B cell (primary cell): ENCODE data around the gene SLC25A43. TPM values are rescaled to one million over a fixed set of nuclear protein-coding genes. Genes with fewer than 3 reads are reported as not detected.

Source experiments
- ATAC-seq: fragments of 200-7000 bp; cut with Tn5 transposase; one replicate; pipeline ENCODE4 v1.10.0; 2021; ENCODE audit warnings: low read depth, mild to moderate bottlenecking, moderate number of reproducible peaks, moderate library complexity
- CTCF ChIA-PET: fragments of 350-600 bp; sonication (Branson Sonifier 250); formaldehyde crosslinking; loops from one replicate; lab custom pipeline; 2021; ENCODE audit warnings: antibody characterized with exemption, inconsistent platforms; lab: Charles Lee
- POLR2A ChIA-PET: fragments of 350-600 bp; sonication (Branson Sonifier 250); formaldehyde crosslinking; loops from one replicate; lab custom pipeline; 2021; ENCODE audit warnings: antibody characterized with exemption; lab: Charles Lee
- DNase-seq: peaks from one replicate; pipeline ENCODE4 v3.0.0; 2013
- H2AFZ ChIP-seq: 2 replicates; pipeline ENCODE4 v1.6.1; 2012; ENCODE audit warnings: mild to moderate bottlenecking, low read depth, low read length; ENCODE audit not compliant: insufficient read depth, poor library complexity, severe bottlenecking
- H3K27ac ChIP-seq, 2 donors: 1 replicate in 1 of 2; 2 replicates in 1 of 2; pipeline ENCODE4 v1.5.1; 2012 to 2013; ENCODE audit warnings: low read length in 2 of 2, mild to moderate bottlenecking in 2 of 2, moderate library complexity in 1 of 2
- H3K27me3 ChIP-seq, 4 experiments: fragments of 200-600 bp in 1 of 4; sonication (generic) in 1 of 4; replicated peaks in 1 of 4; 1 replicate in 2 of 4; 2 replicates in 2 of 4; pipeline versions ENCODE4 v1.6.1 to v1.7.0; 2013 to 2016; ENCODE audit warnings: low read length in 3 of 4, mild to moderate bottlenecking in 2 of 4, mixed read lengths in 1 of 4, moderate library complexity in 1 of 4; ENCODE audit not compliant: insufficient read depth in 4 of 4, control insufficient read depth in 3 of 4; ENCODE audit errors: control extremely low read depth in 1 of 4
- H3K36me3 ChIP-seq, 2 experiments: replicated peaks in 1 of 2; 1 replicate in 1 of 2; 2 replicates in 1 of 2; pipeline versions ENCODE4 v1.6.1 to v1.7.1; 2013; ENCODE audit warnings: low read length in 1 of 2; ENCODE audit not compliant: insufficient read depth in 2 of 2, control insufficient read depth in 1 of 2; ENCODE audit errors: control extremely low read depth in 1 of 2, extremely low read depth in 1 of 2
- H3K4me1 ChIP-seq, 2 donors: fragments of 200-600 bp in 1 of 2; sonication (generic) in 1 of 2; 1 replicate in 1 of 2; 2 replicates in 1 of 2; pipeline versions ENCODE4 v1.5.1 to v1.6.1; 2013 to 2017; ENCODE audit warnings: low read length in 2 of 2; ENCODE audit not compliant: control insufficient read depth in 2 of 2, insufficient read depth in 2 of 2
- H3K4me2 ChIP-seq: replicated peaks from 2 replicates; pipeline ENCODE3; 2012; ENCODE audit warnings: mild to moderate bottlenecking, low read depth, low read length; ENCODE audit not compliant: poor library complexity, severe bottlenecking
- H3K4me3 ChIP-seq, 5 experiments: fragments of 200-600 bp in 1 of 5; sonication (generic) in 1 of 5; 1 replicate in 3 of 5; 2 replicates in 2 of 5; pipeline versions ENCODE4 v1.5.1 to v1.7.0; 2011 to 2016; ENCODE audit warnings: low read length in 4 of 5, mild to moderate bottlenecking in 4 of 5, low read depth in 2 of 5, control low read depth in 1 of 5, moderate library complexity in 1 of 5; ENCODE audit not compliant: insufficient read depth in 1 of 5; ENCODE audit errors: control extremely low read depth in 1 of 5, extremely low read depth in 1 of 5
- H3K79me2 ChIP-seq: fragments of 200-600 bp; sonication (generic); one replicate; pipeline ENCODE4 v1.6.0; 2016; ENCODE audit warnings: low read length; ENCODE audit not compliant: control insufficient read depth, insufficient read depth
- H3K9ac ChIP-seq: fragments of 200-600 bp; sonication (generic); 2 replicates; pipeline ENCODE4 v1.6.1; 2017; ENCODE audit warnings: mild to moderate bottlenecking, low read length, moderate library complexity
- H3K9me3 ChIP-seq, 3 donors: one replicate each; pipeline versions ENCODE4 v1.6.1 to v1.7.1; 2013; ENCODE audit warnings: low read length in 2 of 3; ENCODE audit not compliant: control insufficient read depth in 2 of 3, insufficient read depth in 1 of 3; ENCODE audit errors: control extremely low read depth in 1 of 3
- H4K20me1 ChIP-seq: 2 replicates; pipeline ENCODE4 v1.6.0; 2012; ENCODE audit warnings: mild to moderate bottlenecking, low read length; ENCODE audit not compliant: insufficient read depth, control insufficient read depth, poor library complexity, severe bottlenecking
- H3K27ac Mint-ChIP-seq: one replicate; pipeline ENCODE4 v1.8.0; 2021; ENCODE audit warnings: mixed read lengths
- H3K27me3 Mint-ChIP-seq: one replicate; pipeline ENCODE4 v1.8.0; 2021; ENCODE audit warnings: mixed read lengths
- H3K4me1 Mint-ChIP-seq: one replicate; pipeline ENCODE4 v1.8.0; 2021; ENCODE audit warnings: mixed read lengths
- H3K4me3 Mint-ChIP-seq: one replicate; pipeline ENCODE4 v1.8.0; 2021; ENCODE audit warnings: mixed read lengths
- H3K9me3 Mint-ChIP-seq: one replicate; pipeline ENCODE4 v1.8.0; 2022; ENCODE audit warnings: mixed read lengths; ENCODE audit not compliant: insufficient read depth
- EZH2 ChIP-seq: IDR thresholded peaks from 2 replicates; pipeline ENCODE4 v1.6.1; 2012; ENCODE audit warnings: borderline replicate concordance, low read depth, mild to moderate bottlenecking, moderate library complexity, low read length; ENCODE audit not compliant: insufficient read depth, poor library complexity, severe bottlenecking
- WGBS: methylation state at CpG from one replicate; pipeline ENCODE4 v1.1.5; 2013; ENCODE audit warnings: missing lambda C conversion rate; ENCODE audit not compliant: insufficient coverage; 5-methylcytosine and 5-hydroxymethylcytosine counted together
- intact Hi-C: fragments of 100-400 bp; cut with micrococcal nuclease; formaldehyde crosslinking; loops from one replicate; pipeline ENCODE4 v1.10.0; 2022
- polyA plus RNA-seq: library from polyadenylated mRNA; depleted of rRNA; stranded (reverse); fragments of >200 nt; gene quantifications from 2 replicates; pipeline ENCODE4 v1.2.3, GENCODE V29; 2012
- total RNA-seq, 2 donors: library from RNA; stranded (reverse); fragments of 120-200 nt in 1 of 2; gene quantifications; 1 replicate in 1 of 2; 2 replicates in 1 of 2; pipeline versions ENCODE4 v1.2.3 to v1.2.4, GENCODE V29; 2013 to 2022
- TF ChIP-seq, protein P1 (sequence below): fragments of 200-600 bp; IDR thresholded peaks from one replicate; pipeline ENCODE4 v1.8.0; 2022; ENCODE audit warnings: antibody characterized with exemption, mild to moderate bottlenecking

SLC25A43 gene
- total and polyA plus RNA-seq, 2 donors (not counting 1 experiment from before 2014, with no cell fraction given) = 9.1 to 11.2 TPM

DNA sequence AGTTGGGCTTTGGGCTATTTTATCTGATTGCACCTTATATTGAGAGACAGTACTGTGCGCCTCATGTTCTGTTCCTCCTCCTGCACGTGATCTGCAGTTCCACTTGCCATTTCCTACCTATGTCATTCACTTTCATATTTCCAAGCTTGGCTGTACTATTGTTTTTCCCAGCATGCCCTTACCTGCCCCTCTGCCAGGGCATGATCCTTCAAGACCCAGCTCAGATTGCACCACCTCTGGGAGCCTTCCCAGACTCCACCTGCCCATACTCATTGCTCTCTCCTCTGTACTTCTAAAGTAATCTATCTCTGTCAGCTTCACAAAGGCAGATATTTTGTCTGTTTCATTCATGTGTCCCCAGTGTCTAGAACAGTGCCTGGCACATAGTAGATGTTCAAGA, 80.7 kb downstream of the SLC25A43 start:
- no peaks in the 10 kb centered on the region for H3K36me3 ChIP-seq
- no peak for TF ChIP-seq EZH2
- TF ChIP-seq, protein P1, sequence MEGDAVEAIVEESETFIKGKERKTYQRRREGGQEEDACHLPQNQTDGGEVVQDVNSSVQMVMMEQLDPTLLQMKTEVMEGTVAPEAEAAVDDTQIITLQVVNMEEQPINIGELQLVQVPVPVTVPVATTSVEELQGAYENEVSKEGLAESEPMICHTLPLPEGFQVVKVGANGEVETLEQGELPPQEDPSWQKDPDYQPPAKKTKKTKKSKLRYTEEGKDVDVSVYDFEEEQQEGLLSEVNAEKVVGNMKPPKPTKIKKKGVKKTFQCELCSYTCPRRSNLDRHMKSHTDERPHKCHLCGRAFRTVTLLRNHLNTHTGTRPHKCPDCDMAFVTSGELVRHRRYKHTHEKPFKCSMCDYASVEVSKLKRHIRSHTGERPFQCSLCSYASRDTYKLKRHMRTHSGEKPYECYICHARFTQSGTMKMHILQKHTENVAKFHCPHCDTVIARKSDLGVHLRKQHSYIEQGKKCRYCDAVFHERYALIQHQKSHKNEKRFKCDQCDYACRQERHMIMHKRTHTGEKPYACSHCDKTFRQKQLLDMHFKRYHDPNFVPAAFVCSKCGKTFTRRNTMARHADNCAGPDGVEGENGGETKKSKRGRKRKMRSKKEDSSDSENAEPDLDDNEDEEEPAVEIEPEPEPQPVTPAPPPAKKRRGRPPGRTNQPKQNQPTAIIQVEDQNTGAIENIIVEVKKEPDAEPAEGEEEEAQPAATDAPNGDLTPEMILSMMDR = no peak
- H3K9ac ChIP-seq = no peak overlapping the region
- H2AFZ ChIP-seq = no peak overlapping the region
- WGBS = no CpG with 5 or more reads among the region's 2 CpGs
- intact Hi-C loops = no loop called here
- no peak overlapping the region for H3K4me3 ChIP-seq
- Mint-ChIP-seq H3K4me3 (no peak overlapping the region), H3K4me1 (peaks cover 7% of the 10 kb centered on the region), H3K27ac (no peak overlapping the region), H3K27me3 (no peaks in the 10 kb centered on the region), H3K9me3 (no peaks in the 10 kb centered on the region)
- no peak overlapping the region for H3K4me2 ChIP-seq
- peaks cover 5 to 13% of the 10 kb centered on the region in 2 donors for H3K4me1 ChIP-seq
- H3K9me3 ChIP-seq = no peaks in the 10 kb centered on the region
- ChIA-PET CTCF (interaction anchor here (0.7 to 1.5 kb wide), 2 partner anchors 9 to 11 kb away, joined by 4 to 6 read pairs; partner anchors contain the start of gene SLC25A5), POLR2A (no interaction called here)
- H3K27me3 ChIP-seq = no peaks in the 10 kb centered on the region
- no peak overlapping the region for H3K27ac ChIP-seq
- no peaks in the 10 kb centered on the region for H3K79me2 ChIP-seq
- ATAC-seq (no peak), DNase-seq (no peak)
- no peaks in the 10 kb centered on the region for H4K20me1 ChIP-seq

DNA sequence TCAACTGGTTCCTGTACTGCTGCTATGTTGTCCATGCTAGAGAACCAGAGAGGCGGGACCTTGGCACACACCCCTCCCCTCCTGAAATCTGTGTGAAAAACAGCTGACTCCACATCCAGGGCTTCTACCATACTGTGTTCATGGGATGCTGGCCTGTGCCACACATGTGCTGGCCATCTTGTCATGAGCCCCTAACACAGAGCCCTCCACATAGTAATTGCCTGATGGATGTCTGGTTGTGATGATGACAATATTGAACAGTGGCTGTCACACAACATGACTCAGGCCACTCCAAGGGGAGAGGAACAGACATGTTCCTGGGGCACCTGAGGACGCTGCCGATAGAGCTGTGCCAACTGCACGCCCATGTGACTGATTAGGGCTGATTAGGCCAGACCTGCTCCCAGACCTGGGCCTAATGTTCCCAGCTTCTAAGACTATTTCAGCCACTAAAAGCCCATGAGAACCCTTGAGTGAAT, 82.2 kb downstream of the SLC25A43 start:
- intact Hi-C loops = no loop called here
- Mint-ChIP-seq H3K4me1 (peaks cover 7% of the 10 kb centered on the region), H3K9me3 (no peaks in the 10 kb centered on the region), H3K4me3 (no peak overlapping the region), H3K27ac (no peak overlapping the region), H3K27me3 (no peaks in the 10 kb centered on the region)
- Histone ChIP-seq H3K9ac (no peak overlapping the region), H3K4me2 (no peak overlapping the region), H3K4me1 (peaks cover 5 to 13% of the 10 kb centered on the region in 2 donors), H3K27ac (no peak overlapping the region), H2AFZ (peak overlapping the region; percentile 83), H3K27me3 (no peaks in the 10 kb centered on the region), H3K36me3 (no peaks in the 10 kb centered on the region), H3K4me3 (no peak overlapping the region), H3K79me2 (no peaks in the 10 kb centered on the region), H4K20me1 (no peaks in the 10 kb centered on the region), H3K9me3 (no peaks in the 10 kb centered on the region)
- ATAC-seq = no peak
- DNase-seq = no peak
- POLR2A ChIA-PET = no interaction called here
- TF ChIP-seq, protein P1 = no peak
- TF ChIP-seq EZH2 = no peak
- WGBS = 100% methylated on average over 3 of the region's 4 CpGs
- CTCF ChIA-PET = interaction anchor here (0.8 to 2.6 kb wide), 4 partner anchors 10 to 310 kb away, joined by 3 to 24 read pairs (median 6); partner anchors contain the start of genes RPL39 and SLC25A5
